Liver (tissue), 3 donors: ENCODE data around the gene TAF1C.

Experiments used
- CTCF ChIP-seq: fragments of 150-350 bp; IDR thresholded peaks from 2 replicates; pipeline ENCODE4 v1.5.1; 2017; ENCODE audit warnings: improper control_type of control experiment, low read depth, low read length; ENCODE audit not compliant: missing input control
- TAF1 ChIP-seq: conservative IDR thresholded peaks from 2 replicates; pipeline ENCODE4 v1.6.1; 2016; ENCODE audit warnings: antibody characterized with exemption, mild to moderate bottlenecking
- donor health status: healthy.
- donor health status: healthy.

GRCh38 chr16:84138500-84138823 lies 48.4 kb downstream of the TAF1C start:
- TF ChIP-seq CTCF (no peak), TAF1 (no peak)
